ENCODE results near the gene L3MBTL1.
"Not testable (repeated sequence)": the region's sequence is repeated elsewhere in the genome, so short reads cannot be mapped to it uniquely, and the experiment has no call there.

Gene L3MBTL1

GRCh38 chr20:43559147-43559987 lies 51.9 kb downstream of the L3MBTL1 start:
- no peak for DNase-seq (ENCODE audit: low read depth)

DNA sequence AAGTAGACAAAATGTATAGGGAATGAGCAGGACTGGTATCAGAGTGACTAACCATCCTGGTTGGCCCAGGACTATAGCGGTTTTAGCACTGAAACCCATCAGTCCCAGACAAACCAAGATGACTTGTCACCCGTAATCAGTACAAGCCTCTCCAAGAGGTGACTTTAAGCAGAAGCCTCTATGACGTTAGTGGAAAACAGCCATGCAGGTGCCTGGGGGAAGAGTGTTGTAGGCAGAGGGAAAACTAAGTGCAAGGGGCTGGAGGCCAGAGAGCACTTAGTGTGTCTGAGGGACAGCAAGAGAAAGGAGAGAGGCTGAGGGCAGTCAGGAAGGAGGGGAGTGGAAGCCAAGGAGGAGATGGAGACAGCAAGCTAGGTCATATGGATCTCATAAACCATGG lies 53.5 kb downstream of the L3MBTL1 start:
- DNase-seq (ENCODE audit: low read depth) = no peak

DNA sequence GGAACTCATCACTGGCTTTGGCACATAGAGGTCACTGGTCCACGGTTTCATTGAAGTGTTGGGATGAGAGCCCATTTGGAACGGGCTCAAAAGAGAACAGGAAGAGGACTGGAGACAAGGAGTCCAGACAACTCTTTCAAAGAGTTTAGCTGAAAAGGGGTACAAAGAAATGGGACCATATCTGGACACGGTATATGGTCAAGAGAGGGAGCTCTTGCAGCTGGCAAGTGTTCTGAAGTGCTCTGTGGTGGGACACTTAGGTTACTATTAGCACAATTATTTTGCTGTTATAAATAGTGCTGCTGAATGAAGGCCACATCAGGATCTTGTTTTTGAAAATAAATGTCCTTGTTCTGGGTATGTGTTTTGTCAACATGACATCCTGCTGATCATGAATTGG lies 55.9 kb downstream of the L3MBTL1 start:
- DNase-seq (ENCODE audit: low read depth) = no peak

GRCh38 chr20:43563991-43564390 lies 56.5 kb downstream of the L3MBTL1 start:
- no peak for DNase-seq (ENCODE audit: low read depth)

- DNase-seq (ENCODE audit: low read depth) = no peak
Observed at GRCh38 chr20:43564455-43564854, 57.0 kb downstream of the L3MBTL1 start.

DNA sequence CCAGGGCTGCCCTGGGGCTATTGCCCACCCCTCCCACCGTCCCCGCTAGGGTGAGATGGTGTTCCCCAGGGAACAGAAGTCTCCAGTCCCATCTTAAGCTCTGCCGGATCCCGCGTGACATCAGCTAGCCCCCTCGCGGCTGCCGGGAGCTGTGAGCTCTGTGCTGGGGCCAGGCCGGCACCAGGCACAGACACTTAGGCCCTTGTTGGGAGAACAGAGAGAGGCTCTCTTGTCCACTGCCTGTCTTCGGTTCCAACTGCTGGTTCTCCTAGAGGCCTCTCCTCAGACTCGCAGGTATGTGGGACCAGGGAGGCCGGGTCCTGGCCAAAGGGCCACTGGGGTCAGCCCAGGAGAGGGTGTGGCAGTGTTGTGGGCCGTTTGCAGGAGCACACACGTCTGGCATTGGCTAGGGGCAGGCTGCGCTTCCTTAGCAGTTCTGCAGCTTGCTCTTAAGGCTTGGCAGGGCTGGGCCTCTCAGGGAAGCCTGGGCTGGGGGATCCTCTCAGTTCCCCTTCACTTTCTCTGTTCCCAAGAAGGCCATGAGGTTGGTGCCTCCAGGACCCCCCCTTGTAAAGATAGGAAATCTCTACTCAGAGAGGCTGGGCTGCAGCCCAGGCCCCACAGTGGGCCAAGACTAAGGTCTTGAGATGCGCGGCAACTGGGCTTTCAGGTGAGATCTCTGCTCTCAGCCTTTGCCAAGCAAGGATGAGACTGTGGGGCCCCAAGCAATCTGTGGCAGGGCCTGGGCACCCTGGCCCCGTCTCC lies 57.7 kb downstream of the L3MBTL1 start:
- DNase-seq (ENCODE audit: low read depth) = no peak

- DNase-seq (ENCODE audit: low read depth) = no peak
Observed at GRCh38 chr20:43565758-43566104, 58.2 kb downstream of the L3MBTL1 start.

DNA sequence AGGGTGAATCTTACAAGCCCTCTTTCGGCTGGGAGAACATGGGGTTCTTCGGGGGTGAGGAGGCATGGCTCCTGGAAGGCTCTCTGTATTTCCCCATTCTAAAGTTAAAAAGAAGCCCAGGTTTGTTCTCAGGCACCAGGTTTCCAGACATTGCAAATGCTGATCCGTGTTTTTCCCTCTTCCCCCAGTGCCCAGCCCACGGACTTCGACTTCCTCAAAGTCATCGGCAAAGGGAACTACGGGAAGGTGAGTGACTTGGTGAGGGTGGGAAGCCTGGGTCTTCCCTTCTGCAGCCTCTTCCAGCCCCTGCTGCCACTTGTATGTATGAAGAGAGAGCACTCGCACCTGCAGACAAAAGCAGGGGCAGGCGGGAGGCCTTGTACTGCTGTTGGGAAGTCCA lies 60.0 kb downstream of the L3MBTL1 start:
- DNase-seq (ENCODE audit: low read depth) = no peak

DNA sequence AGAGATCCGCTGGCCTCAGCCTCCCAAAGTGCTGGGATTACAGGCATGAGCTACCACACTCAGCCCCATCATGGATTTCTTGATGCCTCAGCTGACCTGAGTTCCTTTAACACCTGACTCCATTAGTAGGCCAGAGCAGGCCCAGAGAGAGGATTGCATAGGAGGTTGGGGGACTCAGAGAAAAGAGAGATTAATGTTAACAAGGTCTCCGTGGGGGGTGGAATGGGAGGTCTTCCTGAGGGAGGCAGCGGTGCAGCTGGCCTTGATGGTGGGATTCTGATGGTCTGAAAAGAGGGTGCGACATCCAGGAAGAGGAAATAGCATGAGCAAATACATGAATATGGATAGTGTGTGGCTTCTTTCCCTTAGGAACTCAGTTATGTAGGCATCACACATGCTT lies 61.2 kb downstream of the L3MBTL1 start:
- no peak for DNase-seq (ENCODE audit: low read depth)

- no peak for DNase-seq (ENCODE audit: low read depth)
Observed at GRCh38 chr20:43569282-43569681, 61.8 kb downstream of the L3MBTL1 start.

- DNase-seq (ENCODE audit: low read depth) = no peak
Observed at GRCh38 chr20:43570496-43570895, 63.0 kb downstream of the L3MBTL1 start.

- no peak for DNase-seq (ENCODE audit: low read depth)
Observed at GRCh38 chr20:43571310-43571709, 63.8 kb downstream of the L3MBTL1 start.

GRCh38 chr20:43571771-43572170 lies 64.3 kb downstream of the L3MBTL1 start:
- no peak for DNase-seq (ENCODE audit: low read depth)

DNA sequence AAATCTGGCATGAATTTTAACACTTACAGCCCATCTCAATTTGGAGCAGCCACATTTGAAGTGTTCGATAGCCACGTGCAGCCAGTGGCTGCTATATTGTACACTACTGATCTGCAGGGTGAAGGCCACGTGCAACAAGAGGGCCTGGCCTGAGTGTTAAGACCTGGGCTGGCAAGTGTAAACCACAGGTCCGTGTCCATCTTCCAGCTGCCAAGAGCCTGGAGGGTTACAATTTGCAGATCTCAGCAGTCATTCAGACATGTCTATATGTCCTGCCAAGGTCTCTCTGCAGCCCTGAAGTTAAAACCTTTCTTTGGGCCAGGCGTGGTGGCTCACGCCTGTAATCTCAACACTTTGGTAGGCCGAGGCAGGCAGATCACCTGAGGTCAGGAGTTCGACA lies 65.4 kb downstream of the L3MBTL1 start:
- no peak for DNase-seq (ENCODE audit: low read depth)

DNA sequence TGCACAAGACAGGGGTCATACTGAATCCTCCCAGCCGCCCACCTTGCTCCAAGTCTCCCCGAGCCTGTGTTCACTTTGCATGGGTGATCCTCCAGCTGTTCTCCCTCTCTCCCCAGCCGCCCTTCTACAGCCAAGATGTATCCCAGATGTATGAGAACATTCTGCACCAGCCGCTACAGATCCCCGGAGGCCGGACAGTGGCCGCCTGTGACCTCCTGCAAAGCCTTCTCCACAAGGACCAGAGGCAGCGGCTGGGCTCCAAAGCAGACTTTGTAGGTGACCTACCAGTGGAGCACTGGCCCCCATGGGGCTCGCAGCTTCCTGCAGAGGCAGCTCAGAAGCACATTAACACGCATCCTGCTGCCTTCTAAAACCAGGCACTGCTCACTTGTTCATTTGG lies 68.6 kb downstream of the L3MBTL1 start:
- DNase-seq (ENCODE audit: low read depth) = no peak

- DNase-seq (ENCODE audit: low read depth) = no peak
Observed at GRCh38 chr20:43579861-43580793, 72.6 kb downstream of the L3MBTL1 start.

DNA sequence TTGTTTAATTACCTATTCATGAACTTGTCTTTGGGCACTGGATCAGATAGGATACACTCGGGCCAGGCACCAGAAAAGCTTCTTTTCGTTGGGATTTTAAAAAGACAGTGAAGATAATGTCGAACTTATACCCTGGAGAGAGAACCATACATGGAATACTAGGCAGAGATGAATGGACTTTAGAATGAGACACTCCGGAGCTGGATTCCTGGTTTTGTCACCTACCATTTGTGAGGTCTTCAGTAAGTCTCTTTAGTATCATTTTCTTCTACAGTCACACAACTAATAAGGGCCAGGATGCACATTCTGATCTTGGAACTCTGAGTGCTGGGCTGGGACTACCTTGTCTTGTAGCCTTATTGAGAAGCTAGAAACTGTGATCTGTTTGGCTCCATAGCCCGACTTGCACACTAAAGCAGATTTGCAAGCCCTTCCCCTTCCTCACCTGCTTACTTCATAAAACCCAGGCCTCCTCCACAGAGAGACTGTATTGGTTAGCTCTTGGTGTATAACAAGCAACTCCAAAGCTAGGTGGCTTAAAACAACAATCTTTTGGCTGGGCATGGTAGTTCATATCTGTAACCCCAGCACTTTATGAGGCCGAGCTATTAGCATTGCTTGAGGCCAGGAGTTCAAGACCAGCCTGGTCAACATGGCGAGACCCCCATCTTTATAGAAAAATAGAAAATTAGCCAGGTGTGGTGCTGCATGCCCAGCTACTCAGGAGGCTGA lies 75.8 kb downstream of the L3MBTL1 start:
- DNase-seq (ENCODE audit: low read depth) = no peak

- no peak for DNase-seq (ENCODE audit: low read depth)
Observed at GRCh38 chr20:43583982-43584432, 76.5 kb downstream of the L3MBTL1 start.

DNA sequence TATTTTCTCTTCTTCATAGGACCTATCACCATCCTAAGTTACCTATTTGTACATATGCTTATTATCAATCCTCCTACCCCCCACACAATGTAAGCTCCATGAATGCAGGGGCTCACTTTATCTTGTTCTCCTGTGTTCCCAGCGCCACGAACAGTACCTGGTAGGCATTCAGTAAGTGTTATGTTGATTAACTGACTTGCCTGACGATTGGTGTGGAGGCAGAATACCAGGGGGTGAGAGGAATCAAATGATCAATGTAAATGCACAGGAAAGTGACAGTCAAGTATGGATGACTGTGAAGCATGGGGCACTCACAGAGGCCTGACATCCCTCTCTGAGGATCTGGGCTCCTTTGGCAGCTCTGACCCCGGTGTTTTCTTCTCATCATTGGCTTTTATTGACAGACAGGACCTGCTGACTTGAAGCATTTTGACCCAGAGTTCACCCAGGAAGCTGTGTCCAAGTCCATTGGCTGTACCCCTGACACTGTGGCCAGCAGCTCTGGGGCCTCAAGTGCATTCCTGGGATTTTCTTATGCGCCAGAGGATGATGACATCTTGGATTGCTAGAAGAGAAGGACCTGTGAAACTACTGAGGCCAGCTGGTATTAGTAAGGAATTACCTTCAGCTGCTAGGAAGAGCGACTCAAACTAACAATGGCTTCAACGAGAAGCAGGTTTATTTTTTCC lies 77.1 kb downstream of the L3MBTL1 start:
- no peak for DNase-seq (ENCODE audit: low read depth)

DNA sequence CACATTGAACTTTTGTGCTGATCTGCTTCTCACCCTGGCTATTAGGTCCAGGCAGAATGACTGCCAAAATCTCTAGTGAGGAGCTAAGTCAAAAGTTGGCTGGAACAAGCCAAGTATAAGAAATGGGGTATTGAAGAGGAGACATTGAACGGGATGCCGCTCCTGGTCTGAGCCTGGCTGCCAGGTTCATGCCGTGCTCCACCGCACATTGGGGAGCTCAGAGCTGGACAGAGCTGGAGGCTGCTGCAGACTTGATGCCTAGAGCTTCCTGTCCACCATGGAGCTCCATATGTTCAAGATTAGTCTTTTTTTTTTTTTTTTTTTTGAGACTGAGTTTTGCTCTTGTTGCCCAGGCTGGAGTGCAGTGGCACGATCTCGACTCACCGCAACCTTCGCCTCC lies 79.1 kb downstream of the L3MBTL1 start:
- no peak for DNase-seq (ENCODE audit: low read depth)

- not testable (repeated sequence) for DNase-seq (ENCODE audit: low read depth)
Observed at GRCh38 chr20:43588526-43588925, 81.0 kb downstream of the L3MBTL1 start.
